SK-N-SH treated with all-trans-retinoic acid at 6 μM for 48 hours (cell line): Measurements from ENCODE around the gene GPR27.

ENCODE experiments used
- ATAC-seq: fragments of 200-7000 bp; cut with Tn5 transposase; 3 replicates; pipeline ENCODE4 v1.9.1; 2020; ENCODE audit warnings: mild to moderate bottlenecking, moderate library complexity
- ARNTL ChIP-seq: fragments of 450-650 bp; formaldehyde crosslinking; IDR thresholded peaks from 2 replicates; pipeline ENCODE4 v1.5.0; 2020; ENCODE audit warnings: low read depth, mild to moderate bottlenecking, moderate library complexity, borderline replicate concordance
- CREB5 ChIP-seq: fragments of 250-450 bp; sonication (Bioruptor Pico); IDR thresholded peaks from 2 replicates; pipeline ENCODE4 v1.5.1; 2020; ENCODE audit warnings: low read depth, mild to moderate bottlenecking, moderate library complexity
- CSDC2 ChIP-seq: fragments of 250-450 bp; sonication (Bioruptor Pico); IDR thresholded peaks from 2 replicates; pipeline ENCODE4 v1.5.0; 2020; ENCODE audit warnings: mild to moderate bottlenecking, moderate library complexity
- CSRNP3 ChIP-seq: fragments of 250-450 bp; sonication (Bioruptor Pico); IDR thresholded peaks from 2 replicates; pipeline ENCODE4 v1.5.1; 2021; ENCODE audit warnings: mild to moderate bottlenecking, moderate library complexity
- ESRRG ChIP-seq: fragments of 250-450 bp; sonication (Bioruptor Pico); IDR thresholded peaks from 2 replicates; pipeline ENCODE4 v1.6.1; 2021; ENCODE audit warnings: mild to moderate bottlenecking
- GLIS3 ChIP-seq: fragments of 250-450 bp; sonication (Bioruptor Pico); IDR thresholded peaks from 2 replicates; pipeline ENCODE4 v1.5.0; 2020; ENCODE audit warnings: mild to moderate bottlenecking, moderate library complexity
- ISL1 ChIP-seq: fragments of 250-450 bp; sonication (Bioruptor Pico); IDR thresholded peaks from 2 replicates; pipeline ENCODE4 v2.1.2; 2022; ENCODE audit warnings: mild to moderate bottlenecking, moderate library complexity
- PATZ1 ChIP-seq: fragments of 250-450 bp; sonication (Bioruptor Pico); IDR thresholded peaks from 2 replicates; pipeline ENCODE4 v1.8.0; 2020; ENCODE audit warnings: mild to moderate bottlenecking, moderate library complexity, borderline replicate concordance
- POU6F1 ChIP-seq: fragments of 250-450 bp; sonication (Bioruptor Pico); IDR thresholded peaks from 2 replicates; pipeline ENCODE4 v1.8.0; 2021; ENCODE audit warnings: low read depth, mild to moderate bottlenecking, moderate library complexity, borderline replicate concordance
- PPARA ChIP-seq: fragments of 250-450 bp; sonication (Bioruptor Pico); IDR thresholded peaks from 2 replicates; pipeline ENCODE4 v1.5.0; 2020; ENCODE audit warnings: mild to moderate bottlenecking, borderline replicate concordance
- SNAI2 ChIP-seq: fragments of 250-450 bp; sonication (Bioruptor Pico); IDR thresholded peaks from 2 replicates; pipeline ENCODE4 v1.5.0; 2020; ENCODE audit warnings: mild to moderate bottlenecking, moderate library complexity
- TOX ChIP-seq: fragments of 250-450 bp; sonication (Bioruptor Pico); IDR thresholded peaks from 2 replicates; pipeline ENCODE4 v1.8.0; 2021; ENCODE audit warnings: mild to moderate bottlenecking, moderate library complexity, borderline replicate concordance
- TSHZ2 ChIP-seq: fragments of 250-450 bp; sonication (Bioruptor Pico); IDR thresholded peaks from 2 replicates; pipeline ENCODE4 v1.5.0; 2020; ENCODE audit warnings: mild to moderate bottlenecking, moderate library complexity
- ZC3H10 ChIP-seq: fragments of 250-450 bp; sonication (Bioruptor Pico); IDR thresholded peaks from 2 replicates; pipeline ENCODE4 v1.5.1; 2021; ENCODE audit warnings: mild to moderate bottlenecking, moderate library complexity
- ZFP30 ChIP-seq: fragments of 450-650 bp; formaldehyde crosslinking; IDR thresholded peaks from 2 replicates; pipeline ENCODE4 v1.5.0; 2022; ENCODE audit warnings: mild to moderate bottlenecking, moderate library complexity
- ZNF565 ChIP-seq: fragments of 450-650 bp; formaldehyde crosslinking; conservative IDR thresholded peaks from 2 replicates; pipeline ENCODE4 v1.5.0; 2020; ENCODE audit warnings: low read depth, mild to moderate bottlenecking, moderate library complexity
- ZNF70 ChIP-seq: fragments of 450-650 bp; formaldehyde crosslinking; IDR thresholded peaks from 2 replicates; pipeline ENCODE4 v1.5.0; 2020; ENCODE audit warnings: mild to moderate bottlenecking, moderate library complexity
- ZNF8 ChIP-seq: fragments of 450-650 bp; formaldehyde crosslinking; IDR thresholded peaks from 2 replicates; pipeline ENCODE4 v1.5.0; 2020; ENCODE audit warnings: mild to moderate bottlenecking, moderate library complexity

The GPR27 gene

GRCh38 chr3:71753701-71754609 is at the start of gene GPR27:
TSS of gene GPR27 (plus strand) at chr3:71753855. CDS start at chr3:71754050, 195 bp downstream.
- no peak for TF ChIP-seq PATZ1 (CRISPR knock-in tag)
- TF ChIP-seq PPARA (CRISPR knock-in tag), result no peak
- TF ChIP-seq ZNF70 (CRISPR knock-in tag), result no peak
- ATAC-seq, result peak; percentile 75

GRCh38 chr3:71704915-71705314 is 48.7 kb upstream of the GPR27 start:
- ATAC-seq, result no peak
- TF ChIP-seq ARNTL (no peak), CSRNP3 (CRISPR knock-in tag) (no peak), ZNF565 (no peak), CSDC2 (CRISPR knock-in tag) (no peak), GLIS3 (no peak)

GRCh38 chr3:71705681-71706080 is 48.0 kb upstream of the GPR27 start:
- no peak for ATAC-seq
- TF ChIP-seq ARNTL (no peak), TOX (CRISPR knock-in tag) (no peak), ISL1 (no peak), ZNF565 (no peak), SNAI2 (no peak), POU6F1 (CRISPR knock-in tag) (no peak), ESRRG (no peak), TSHZ2 (CRISPR knock-in tag) (no peak), PATZ1 (CRISPR knock-in tag) (no peak), ZNF70 (CRISPR knock-in tag) (no peak)

- ATAC-seq, result no peak
- no peak for TF ChIP-seq CREB5 (CRISPR knock-in tag)
- TF ChIP-seq ZC3H10 (CRISPR knock-in tag), result no peak
- no peak for TF ChIP-seq TSHZ2 (CRISPR knock-in tag)
- TF ChIP-seq ZFP30 (CRISPR knock-in tag), result no peak
- TF ChIP-seq ARNTL, result no peak
- no peak for TF ChIP-seq ISL1
- TF ChIP-seq ZNF565, result no peak
- no peak for TF ChIP-seq ZNF8
- TF ChIP-seq CSRNP3 (CRISPR knock-in tag), result no peak
- no peak for TF ChIP-seq GLIS3
- TF ChIP-seq PPARA (CRISPR knock-in tag), result no peak
These were observed 46.1 kb upstream of the GPR27 start for GRCh38 chr3:71707595-71707994.
